Right atrium auricular region (tissue), 2 donors: Measurements from ENCODE around the gene WDR47. TPM values are rescaled to one million over a fixed set of nuclear protein-coding genes. Genes with fewer than 3 reads are reported as not detected.
"Not testable (repeated sequence)": the region's sequence is repeated elsewhere in the genome, so short reads cannot be mapped to it uniquely, and the experiment has no call there.

ENCODE experiments used
- DNase-seq: peaks from one replicate; pipeline ENCODE4 v3.0.0-alpha.2; 2019; ENCODE audit warnings: low spot score
- H3K27ac ChIP-seq, 2 donors: fragments of 200-600 bp; sonication (generic); 1 replicate in 1 of 2; 2 replicates in 1 of 2; pipeline ENCODE4 v1.5.1; 2016 to 2019
- H3K27me3 ChIP-seq, 2 donors: fragments of 200-600 bp; sonication (generic); one replicate each; pipeline versions ENCODE4 v1.5.1 to v1.6.0; 2017 to 2019
- H3K36me3 ChIP-seq: fragments of 200-600 bp; sonication (generic); one replicate; pipeline ENCODE4 v1.5.1; 2016
- H3K4me1 ChIP-seq, 2 donors: fragments of 200-600 bp; sonication (generic); one replicate each; pipeline versions ENCODE4 v1.5.1 to v1.6.0; 2017 to 2019
- H3K4me3 ChIP-seq, 2 donors: fragments of 200-600 bp; sonication (generic); 1 replicate in 1 of 2; 2 replicates in 1 of 2; pipeline ENCODE4 v1.5.1; 2017 to 2019; ENCODE audit warnings: mild to moderate bottlenecking in 1 of 2, moderate library complexity in 1 of 2
- H3K9me3 ChIP-seq, 2 donors: fragments of 200-600 bp; sonication (generic); one replicate each; pipeline ENCODE4 v1.5.1; 2019
- CTCF ChIP-seq, 2 donors: fragments of 200-600 bp; sonication (generic); IDR thresholded peaks; one replicate each; pipeline ENCODE4 v1.5.1; 2019; ENCODE audit warnings: antibody characterized with exemption in 2 of 2
- total RNA-seq, 2 donors: library from RNA; depleted of rRNA; stranded (reverse); fragments of >200 nt; gene quantifications; one replicate each; pipeline ENCODE4 v1.1.0, GENCODE V29; 2016

WDR47 gene
- total RNA-seq, 2 donors from 2014 or later = 14.0 to 22.4 TPM

GRCh38 chr1:108949044-108949443 lies 92.9 kb downstream of the WDR47 start:
- Histone ChIP-seq H3K36me3 (peaks cover 29% of the 10 kb centered on the region), H3K27ac (no peak overlapping the region), H3K9me3 (no peaks in the 10 kb centered on the region), H3K4me1 (peaks cover 0 to 9% of the 10 kb centered on the region in 2 donors), H3K27me3 (no peaks in the 10 kb centered on the region), H3K4me3 (no peak overlapping the region)
- no peak for DNase-seq
- no peak for TF ChIP-seq CTCF (IDR thresholded peaks at IDR 0.05)

- peaks cover 29% of the 10 kb centered on the region for H3K36me3 ChIP-seq
- H3K9me3 ChIP-seq = no peaks in the 10 kb centered on the region
- H3K4me1 ChIP-seq = peaks cover 0 to 9% of the 10 kb centered on the region in 2 donors
- H3K27ac ChIP-seq = no peak overlapping the region
- no peak for TF ChIP-seq CTCF (IDR thresholded peaks at IDR 0.05)
- H3K4me3 ChIP-seq = no peak overlapping the region
- H3K27me3 ChIP-seq = no peaks in the 10 kb centered on the region
- no peak for DNase-seq
Observed at GRCh38 chr1:108947871-108948525, 93.9 kb downstream of the WDR47 start.

- Histone ChIP-seq H3K4me1 (no peaks in the 10 kb centered on the region), H3K27ac (no peak overlapping the region), H3K9me3 (no peaks in the 10 kb centered on the region), H3K4me3 (no peak overlapping the region), H3K36me3 (peaks cover 80% of the 10 kb centered on the region), H3K27me3 (no peaks in the 10 kb centered on the region)
- TF ChIP-seq CTCF (IDR thresholded peaks at IDR 0.05) = no peak
- no peak for DNase-seq
Observed at GRCh38 chr1:108936170-108936569, 105.7 kb downstream of the WDR47 start.

- Histone ChIP-seq H3K27ac (no peak overlapping the region), H3K4me1 (no peaks in the 10 kb centered on the region), H3K27me3 (no peaks in the 10 kb centered on the region), H3K4me3 (no peak overlapping the region), H3K9me3 (no peaks in the 10 kb centered on the region), H3K36me3 (peaks cover 91% of the 10 kb centered on the region)
- no peak for TF ChIP-seq CTCF (IDR thresholded peaks at IDR 0.05)
- DNase-seq = no peak
Observed at GRCh38 chr1:108933944-108934343, 108.0 kb downstream of the WDR47 start.

GRCh38 chr1:108927565-108927964 lies 114.3 kb downstream of the WDR47 start:
- not testable (repeated sequence) for DNase-seq, H3K27me3 ChIP-seq, H3K4me1 ChIP-seq, H3K4me3 ChIP-seq, H3K9me3 ChIP-seq, H3K27ac ChIP-seq
- peaks cover 90% of the 10 kb centered on the region for H3K36me3 ChIP-seq

- no peaks in the 10 kb centered on the region for H3K9me3 ChIP-seq
Observed at GRCh38 chr1:108925920-108926319, 116.0 kb downstream of the WDR47 start.

More at GRCh38 chr1:108925920-108926319, 116.0 kb downstream of the WDR47 start:
- TF ChIP-seq CTCF (IDR thresholded peaks at IDR 0.05) = no peak
- no peaks in the 10 kb centered on the region for H3K4me1 ChIP-seq
- H3K27ac ChIP-seq = no peak overlapping the region
- no peaks in the 10 kb centered on the region for H3K27me3 ChIP-seq
- no peak overlapping the region for H3K4me3 ChIP-seq
- peaks cover 77% of the 10 kb centered on the region for H3K36me3 ChIP-seq
- no peak for DNase-seq

Other genes starting within 250 kb of the WDR47 start
- not detected for gene AKNAD1, start 185.0 kb downstream of the WDR47 start, total RNA-seq
- gene GPSM2, start 165.1 kb downstream of the WDR47 start, total RNA-seq = 10 to 100 TPM in 1 of 2 donors, 1 to 10 TPM in 1; 7.9 to 17.2 TPM
- gene CLCC1, start 78.6 kb downstream of the WDR47 start, total RNA-seq = 10 to 100 TPM; 19.7 to 20.5 TPM
- gene TAF13, start 33.9 kb upstream of the WDR47 start, total RNA-seq = 10 to 100 TPM; 32.2 to 35.9 TPM
- 10 to 100 TPM; 18.9 to 23.9 TPM for gene TMEM167B, start 48.7 kb upstream of the WDR47 start, total RNA-seq
- gene ELAPOR1, start 72.0 kb upstream of the WDR47 start, total RNA-seq = under 1 TPM; 0.11 to 0.12 TPM
- 100 to 1,000 TPM; 108 to 130 TPM for gene SARS1, start 171.8 kb upstream of the WDR47 start, total RNA-seq
- gene CELSR2, start 207.4 kb upstream of the WDR47 start, total RNA-seq = 10 to 100 TPM; 20.2 to 23.7 TPM
- gene PSRC1, start 241.0 kb upstream of the WDR47 start, total RNA-seq = 1 to 10 TPM; 2.2 to 2.4 TPM